K562 treated with DMSO at 1 percent for 48 hours (cell line): ENCODE measurements around the gene GM2A. TPM values are rescaled to one million over a fixed set of nuclear protein-coding genes. Genes with fewer than 3 reads are reported as not detected.

Experiments used
- total RNA-seq: library from RNA; unstranded; fragments of 300-600 nt; gene quantifications from 2 replicates; pipeline ENCODE4 v1.2.3, GENCODE V29; 2022; ENCODE audit warnings: low replicate concordance; ENCODE audit errors: extremely low read depth

The GM2A gene
- total RNA-seq = not detected in 2 replicates

DNA sequence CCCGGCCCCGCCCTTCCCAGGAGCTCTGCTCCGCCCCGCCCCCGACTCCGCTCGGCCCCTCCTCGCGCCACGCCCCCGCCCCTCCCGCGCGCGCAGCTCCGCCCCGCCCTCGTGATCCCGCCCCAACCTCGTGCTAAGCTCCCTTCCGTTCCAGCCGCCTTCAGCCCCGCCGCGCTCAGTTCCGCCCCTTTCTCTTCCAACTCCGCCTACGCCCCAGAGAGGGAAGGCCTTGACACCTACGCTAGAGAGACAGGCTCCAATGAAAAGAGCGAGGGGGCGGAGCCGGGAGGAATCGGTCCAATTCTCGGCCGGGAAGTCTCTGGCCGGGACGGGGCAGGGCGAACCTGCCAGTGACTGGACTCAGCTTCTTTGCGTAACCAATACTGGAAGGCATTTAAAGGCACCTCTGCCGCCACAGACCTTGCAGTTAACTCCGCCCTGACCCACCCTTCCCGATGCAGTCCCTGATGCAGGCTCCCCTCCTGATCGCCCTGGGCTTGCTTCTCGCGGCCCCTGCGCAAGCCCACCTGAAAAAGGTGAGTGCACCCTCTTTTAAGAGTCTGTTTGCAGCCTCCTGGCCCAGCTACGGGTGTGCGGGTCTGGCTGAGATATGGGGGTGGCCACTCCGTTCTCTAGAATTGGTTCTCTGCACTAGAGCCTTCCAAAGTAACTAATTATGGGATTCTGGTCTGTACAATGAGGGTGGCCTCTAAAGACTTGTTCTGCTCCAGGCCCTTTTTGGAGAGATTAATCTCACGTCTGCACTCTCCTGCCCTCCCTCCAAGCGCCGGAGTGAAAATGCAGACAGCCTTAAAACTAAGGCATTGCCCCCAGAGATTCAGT is at the start of gene GM2A:
Gene GM2A, plus strand, starts transcription at position 424 of the 843 bp plus-strand sequence. Its CDS starts 32 bp downstream, at position 456.

DNA sequence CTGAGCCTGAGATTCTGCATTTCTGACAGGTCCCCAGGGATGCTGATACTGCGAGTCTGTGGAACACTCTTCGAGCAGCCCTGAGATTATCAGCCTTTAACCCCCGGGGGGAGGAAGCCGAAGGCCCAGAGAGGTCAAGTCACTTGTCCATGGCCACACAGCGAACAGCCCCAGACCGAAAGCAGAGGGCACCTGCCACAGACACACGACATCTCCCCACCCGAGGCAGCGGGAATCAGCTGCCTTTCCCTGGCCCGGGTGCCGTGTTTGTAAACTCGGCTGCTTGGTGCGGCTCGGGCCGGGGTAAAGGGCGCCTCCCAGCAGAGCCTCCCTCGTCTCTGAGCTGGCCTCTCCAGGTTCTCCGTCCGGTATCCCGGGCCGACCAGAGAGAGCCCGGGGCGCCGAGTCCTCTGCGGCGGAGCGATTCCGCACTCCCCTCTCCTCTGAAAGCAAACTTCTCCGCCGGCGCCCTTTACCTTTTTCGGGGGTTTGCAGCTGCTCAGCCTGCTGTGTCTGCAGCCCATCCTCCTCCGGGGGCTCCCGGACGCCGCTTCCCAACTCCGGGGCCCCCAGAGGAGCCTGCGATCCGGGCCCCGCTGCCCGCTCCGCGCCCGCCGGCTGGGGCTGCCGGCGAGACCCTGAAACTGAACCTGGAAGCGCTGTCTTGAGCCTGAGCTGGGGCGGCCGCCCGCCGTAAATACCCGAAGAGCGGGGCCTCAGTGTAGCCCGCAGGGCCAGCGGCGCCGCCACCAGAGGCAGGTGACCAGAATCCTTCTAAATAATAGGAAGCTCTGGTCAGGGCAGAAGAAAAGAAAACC is 29.3 kb upstream of the GM2A start, which contains the start of gene CCDC69:
Gene CCDC69, minus strand, starts transcription at position 646 of the 818 bp plus-strand sequence. Its CDS starts 122 bp downstream, at position 524.

DNA sequence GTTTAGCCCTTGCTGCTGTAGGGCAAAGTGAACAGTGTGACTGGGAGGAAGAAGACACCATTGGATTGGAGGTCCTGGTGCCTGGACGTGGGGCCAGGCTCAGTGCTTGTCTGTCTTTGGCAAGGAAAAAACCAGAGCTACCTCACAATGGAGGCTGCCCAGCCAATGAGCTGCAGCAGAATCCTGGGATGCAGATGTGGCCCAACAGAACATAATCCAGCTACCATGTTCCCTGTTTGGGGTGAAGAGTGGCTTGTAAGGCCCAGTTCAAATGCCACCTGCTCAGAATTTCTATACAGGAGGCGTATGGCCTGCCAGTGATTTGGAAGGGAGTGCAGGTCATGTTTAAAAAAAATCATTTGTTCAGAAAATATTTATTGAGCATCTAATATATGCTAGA is 50.7 kb downstream of the GM2A start, which contains the start of gene SLC36A3:
Gene SLC36A3, minus strand, starts transcription at position 101 of the 400 bp plus-strand sequence. CDS start 412 bp downstream, outside the sequence.

Other genes starting within 250 kb of the GM2A start
- not detected in 2 replicates for gene GPX3, start 232.6 kb upstream of the GM2A start, total RNA-seq
- not detected in 2 replicates for gene TNIP1, start 172.2 kb upstream of the GM2A start, total RNA-seq
- not detected in 2 replicates for gene ANXA6, start 95.4 kb upstream of the GM2A start, total RNA-seq
- gene CCDC69, start 29.1 kb upstream of the GM2A start, total RNA-seq = not detected in 2 replicates
- not detected in 2 replicates for gene SLC36A3, start 50.6 kb downstream of the GM2A start, total RNA-seq
- not detected in 2 replicates for gene SLC36A2, start 94.4 kb downstream of the GM2A start, total RNA-seq
- not detected in 2 replicates for gene SLC36A1, start 194.4 kb downstream of the GM2A start, total RNA-seq